ENCODE data around the gene ACAA2. TPM values are rescaled to one million over a fixed set of nuclear protein-coding genes. Genes with fewer than 3 reads are reported as not detected.

Gene ACAA2
- total RNA-seq, 2 experiments from 2014 or later: 73.6 to 105 TPM

DNA sequence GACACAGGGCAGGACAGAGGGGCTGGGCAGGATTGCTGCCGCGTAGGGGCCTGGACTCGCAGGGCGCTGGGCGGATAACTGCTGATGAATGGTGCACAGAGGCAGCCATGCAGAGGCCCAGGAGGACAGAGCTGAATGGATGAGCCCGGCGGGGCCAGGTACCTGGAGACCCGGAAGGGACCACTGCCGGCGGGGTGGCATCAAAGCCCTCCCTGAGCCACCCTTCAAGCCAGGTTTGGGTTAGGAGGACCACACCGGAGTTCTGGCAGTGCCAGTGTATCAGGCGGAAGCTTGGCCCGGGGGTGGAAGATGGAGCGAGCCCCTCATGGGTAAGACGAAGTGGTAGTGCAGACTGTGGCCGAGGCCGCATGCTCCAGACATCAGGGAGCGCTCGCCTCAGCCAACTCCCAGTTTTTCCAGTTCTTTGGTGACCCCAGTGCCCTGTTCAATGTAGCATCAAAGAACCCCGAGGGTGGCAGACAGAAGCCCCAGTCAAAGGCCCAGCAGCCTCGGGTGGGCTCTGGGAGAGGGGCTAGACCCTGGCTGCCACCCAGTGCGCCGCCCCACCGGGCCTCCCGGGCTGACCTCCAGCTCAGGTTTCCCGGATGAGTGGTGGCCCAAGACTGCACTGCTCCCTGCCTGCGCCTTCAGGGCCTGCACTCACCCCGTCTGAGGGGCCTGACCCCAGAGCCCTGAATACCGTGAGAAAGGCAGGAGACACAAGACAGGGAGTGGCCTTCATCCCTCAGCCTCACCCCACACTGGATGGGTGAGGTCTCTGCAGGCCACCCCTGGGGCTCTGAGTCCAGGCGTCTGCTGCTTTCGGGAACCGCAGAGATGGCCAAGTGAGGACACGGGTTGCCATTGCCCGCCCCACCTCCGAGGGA lies 50.9 kb downstream of the ACAA2 start:
- H3K27ac Mint-ChIP-seq: no peak overlapping the region
- H3K9me3 Mint-ChIP-seq (ENCODE audit: low read depth): no peaks in the 10 kb centered on the region
- ATAC-seq: no peak
- no peak overlapping the region for H3K4me3 Mint-ChIP-seq
- no peak for DNase-seq
- no peaks in the 10 kb centered on the region for H3K27me3 Mint-ChIP-seq
- H3K4me1 Mint-ChIP-seq: no peaks in the 10 kb centered on the region
- CTCF ChIA-PET: interaction anchor here (0.6 kb wide), 1 partner anchor 259 kb away, joined by 3 read pairs; no protein-coding TSS in a partner anchor
- H3K36me3 Mint-ChIP-seq: no peaks in the 10 kb centered on the region

GRCh38 chr18:49761771-49762170 lies 51.6 kb downstream of the ACAA2 start:
- DNase-seq (no peak), ATAC-seq (no peak)
- Mint-ChIP-seq H3K36me3 (no peaks in the 10 kb centered on the region), H3K4me1 (no peaks in the 10 kb centered on the region), H3K4me3 (no peak overlapping the region), H3K9me3 (ENCODE audit: low read depth) (no peaks in the 10 kb centered on the region), H3K27me3 (no peaks in the 10 kb centered on the region), H3K27ac (no peak overlapping the region)
- CTCF ChIA-PET: interaction anchor here (0.6 kb wide), 1 partner anchor 260 kb away, joined by 3 read pairs; no protein-coding TSS in a partner anchor

GRCh38 chr18:49758263-49758610 lies 55.1 kb downstream of the ACAA2 start:
- no peak overlapping the region for H3K27ac Mint-ChIP-seq
- H3K4me3 Mint-ChIP-seq: no peak overlapping the region
- H3K27me3 Mint-ChIP-seq: no peaks in the 10 kb centered on the region
- DNase-seq: no peak
- ATAC-seq: no peak
- H3K9me3 Mint-ChIP-seq (ENCODE audit: low read depth): no peaks in the 10 kb centered on the region
- CTCF ChIA-PET: no interaction called here
- H3K36me3 Mint-ChIP-seq: no peaks in the 10 kb centered on the region
- H3K4me1 Mint-ChIP-seq: no peaks in the 10 kb centered on the region

GRCh38 chr18:49757513-49758262 lies 55.6 kb downstream of the ACAA2 start:
- DNase-seq: no peak
- ATAC-seq: no peak
- Mint-ChIP-seq H3K27ac (no peak overlapping the region), H3K9me3 (ENCODE audit: low read depth) (no peaks in the 10 kb centered on the region), H3K36me3 (no peaks in the 10 kb centered on the region), H3K4me3 (no peak overlapping the region), H3K4me1 (no peaks in the 10 kb centered on the region), H3K27me3 (no peaks in the 10 kb centered on the region)
- CTCF ChIA-PET: no interaction called here

GRCh38 chr18:49756671-49757362 lies 56.5 kb downstream of the ACAA2 start:
- Mint-ChIP-seq H3K36me3 (no peaks in the 10 kb centered on the region), H3K4me3 (no peak overlapping the region), H3K9me3 (ENCODE audit: low read depth) (no peaks in the 10 kb centered on the region), H3K27me3 (no peaks in the 10 kb centered on the region), H3K27ac (no peak overlapping the region), H3K4me1 (no peaks in the 10 kb centered on the region)
- no peak for ATAC-seq
- no peak for DNase-seq
- CTCF ChIA-PET: no interaction called here

DNA sequence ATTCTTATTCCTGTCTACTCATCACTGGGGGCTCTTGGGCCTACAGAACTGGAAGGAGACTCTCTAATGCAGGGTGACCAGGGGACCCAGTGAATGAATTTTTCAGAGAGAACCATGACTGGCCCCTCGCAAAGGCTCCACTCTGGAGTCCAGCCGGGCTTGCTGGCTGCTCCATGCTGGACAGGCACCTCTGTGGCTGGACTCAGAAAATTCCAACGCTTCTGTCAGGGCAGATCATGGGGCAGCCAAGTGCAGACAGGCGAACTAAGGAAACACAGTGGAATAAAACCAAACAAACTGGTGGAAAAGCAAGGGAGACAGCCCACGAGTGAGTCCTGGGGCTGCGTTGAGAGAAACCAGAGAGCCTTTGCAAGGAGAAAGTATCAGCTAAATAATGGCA lies 57.2 kb downstream of the ACAA2 start:
- Mint-ChIP-seq H3K36me3 (no peaks in the 10 kb centered on the region), H3K4me1 (no peaks in the 10 kb centered on the region), H3K9me3 (ENCODE audit: low read depth) (no peaks in the 10 kb centered on the region), H3K4me3 (no peak overlapping the region), H3K27me3 (no peaks in the 10 kb centered on the region), H3K27ac (no peak overlapping the region)
- no peak for ATAC-seq
- DNase-seq: no peak
- CTCF ChIA-PET: no interaction called here

DNA sequence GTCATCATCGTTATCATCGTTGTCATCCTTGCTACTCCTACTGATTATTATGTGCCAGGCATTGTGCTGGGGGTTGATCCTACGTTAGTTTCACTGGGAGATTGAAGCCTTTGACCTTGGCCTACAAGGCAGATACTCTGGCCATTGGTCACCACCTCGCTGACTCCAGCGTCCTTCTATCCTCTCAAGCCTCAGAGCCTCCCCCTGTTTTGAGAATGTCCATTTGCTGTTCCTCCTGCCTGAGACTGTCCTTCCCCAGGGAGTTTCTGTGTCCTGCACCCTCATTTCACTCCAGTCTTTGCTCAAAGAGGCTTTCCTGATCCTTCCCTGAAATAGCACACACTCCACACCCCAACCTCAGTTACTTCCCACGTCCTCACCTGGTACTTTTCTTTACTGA lies 57.8 kb downstream of the ACAA2 start:
- DNase-seq: no peak
- H3K9me3 Mint-ChIP-seq (ENCODE audit: low read depth): no peaks in the 10 kb centered on the region
- no peak overlapping the region for H3K4me3 Mint-ChIP-seq
- H3K27ac Mint-ChIP-seq: no peak overlapping the region
- no peaks in the 10 kb centered on the region for H3K4me1 Mint-ChIP-seq
- CTCF ChIA-PET: no interaction called here
- no peaks in the 10 kb centered on the region for H3K27me3 Mint-ChIP-seq
- ATAC-seq: no peak
- no peaks in the 10 kb centered on the region for H3K36me3 Mint-ChIP-seq

DNA sequence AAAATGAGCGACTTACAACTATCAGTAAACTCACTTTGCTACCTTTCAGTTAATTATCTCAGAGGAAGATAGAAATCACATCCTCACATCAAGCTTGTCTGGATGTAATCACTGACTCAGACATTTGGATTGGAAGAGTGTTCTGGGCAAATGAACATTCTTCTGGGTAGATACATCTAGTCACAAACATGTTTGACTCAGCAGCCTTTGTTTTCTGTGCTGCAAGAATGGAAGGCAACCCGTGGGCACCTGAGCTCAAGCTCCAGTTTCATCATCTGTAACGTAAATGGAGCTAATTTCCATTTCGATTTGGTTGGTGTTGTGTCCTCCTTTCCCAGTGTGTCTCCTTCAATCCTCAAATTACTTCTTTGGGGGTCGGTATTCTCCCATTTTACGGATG lies 58.5 kb downstream of the ACAA2 start:
- Mint-ChIP-seq H3K4me1 (no peaks in the 10 kb centered on the region), H3K36me3 (no peaks in the 10 kb centered on the region), H3K4me3 (no peak overlapping the region), H3K27ac (no peak overlapping the region), H3K9me3 (ENCODE audit: low read depth) (no peaks in the 10 kb centered on the region), H3K27me3 (no peaks in the 10 kb centered on the region)
- DNase-seq (no peak), ATAC-seq (no peak)
- CTCF ChIA-PET: no interaction called here

- no peak overlapping the region for H3K27ac Mint-ChIP-seq
- H3K27me3 Mint-ChIP-seq: no peaks in the 10 kb centered on the region
- ATAC-seq (no peak), DNase-seq (no peak)
- no peaks in the 10 kb centered on the region for H3K36me3 Mint-ChIP-seq
- H3K9me3 Mint-ChIP-seq (ENCODE audit: low read depth): no peaks in the 10 kb centered on the region
- CTCF ChIA-PET: no interaction called here
- H3K4me3 Mint-ChIP-seq: no peak overlapping the region
- H3K4me1 Mint-ChIP-seq: no peaks in the 10 kb centered on the region
Measured at GRCh38 chr18:49753643-49754042, 59.7 kb downstream of the ACAA2 start.

- H3K27me3 Mint-ChIP-seq: no peaks in the 10 kb centered on the region
- H3K4me1 Mint-ChIP-seq: no peaks in the 10 kb centered on the region
- ATAC-seq (no peak), DNase-seq (no peak)
- no peaks in the 10 kb centered on the region for H3K36me3 Mint-ChIP-seq
- CTCF ChIA-PET: no interaction called here
- no peaks in the 10 kb centered on the region for H3K9me3 Mint-ChIP-seq (ENCODE audit: low read depth)
- H3K4me3 Mint-ChIP-seq: no peak overlapping the region
- H3K27ac Mint-ChIP-seq: no peak overlapping the region
Measured at GRCh38 chr18:49752095-49752457, 61.3 kb downstream of the ACAA2 start.

DNA sequence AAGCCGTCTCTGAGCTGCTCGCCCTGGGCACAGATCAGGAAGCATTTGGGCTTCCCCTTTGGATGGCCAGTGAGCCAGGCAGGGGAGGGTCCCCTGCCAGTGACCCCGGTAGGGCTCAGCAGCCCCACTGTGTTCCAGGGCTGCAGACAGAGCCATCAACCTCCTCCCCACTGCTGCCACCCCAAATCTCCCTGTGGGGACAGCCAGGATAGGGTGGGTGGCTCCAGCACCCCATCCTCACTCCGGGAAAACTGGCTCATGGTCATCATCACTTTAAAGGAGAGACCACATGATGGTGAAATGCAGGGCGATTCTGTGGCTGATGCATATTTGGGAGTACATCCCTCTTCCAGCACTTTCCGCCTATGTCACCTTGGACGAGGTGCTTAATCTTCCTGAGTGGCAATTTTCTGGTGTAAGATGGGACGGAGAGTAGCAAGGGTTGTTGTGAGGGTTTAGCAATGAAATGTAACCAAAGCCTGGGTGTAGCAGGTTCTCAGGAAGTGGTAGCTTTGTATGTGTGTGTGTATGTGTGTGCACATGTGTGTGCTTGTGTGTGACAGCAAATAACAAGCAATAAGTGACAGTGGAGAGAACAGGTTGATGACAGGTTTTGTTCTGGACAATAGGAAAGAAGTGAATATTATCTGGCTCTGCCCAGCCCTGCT lies 61.8 kb downstream of the ACAA2 start:
- CTCF ChIA-PET: interaction anchor here (1.1 kb wide), 1 partner anchor 107 kb away, joined by 3 read pairs; no protein-coding TSS in a partner anchor
- Mint-ChIP-seq H3K36me3 (no peaks in the 10 kb centered on the region), H3K27ac (no peak overlapping the region), H3K27me3 (peaks cover 3% of the 10 kb centered on the region), H3K4me1 (no peaks in the 10 kb centered on the region), H3K9me3 (ENCODE audit: low read depth) (no peaks in the 10 kb centered on the region), H3K4me3 (no peak overlapping the region)
- ATAC-seq: no peak
- DNase-seq: peak; percentile 37

DNA sequence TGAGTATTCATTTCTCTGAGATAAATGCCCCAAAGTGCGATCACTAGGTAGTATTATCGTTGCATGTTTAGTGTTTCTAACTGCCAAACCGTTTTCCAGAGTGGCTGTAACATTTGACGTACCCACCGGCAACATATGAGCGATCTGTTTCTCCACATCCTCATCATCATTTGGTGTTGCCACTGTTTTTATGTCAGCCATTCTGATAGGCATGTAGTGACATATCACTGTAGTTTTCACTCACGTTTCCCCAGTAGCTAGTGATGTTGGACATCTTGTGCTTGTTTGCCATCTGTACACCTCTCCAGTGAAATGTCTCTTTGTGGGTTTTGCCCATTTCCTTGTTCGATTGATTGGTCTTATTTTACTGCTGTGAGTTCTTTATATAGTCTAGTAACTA lies 63.8 kb downstream of the ACAA2 start:
- Mint-ChIP-seq H3K4me1 (no peaks in the 10 kb centered on the region), H3K27me3 (peaks cover 4% of the 10 kb centered on the region), H3K4me3 (no peak overlapping the region), H3K9me3 (ENCODE audit: low read depth) (no peaks in the 10 kb centered on the region), H3K27ac (no peak overlapping the region), H3K36me3 (no peaks in the 10 kb centered on the region)
- no peak for ATAC-seq
- DNase-seq: no peak
- CTCF ChIA-PET: no interaction called here

DNA sequence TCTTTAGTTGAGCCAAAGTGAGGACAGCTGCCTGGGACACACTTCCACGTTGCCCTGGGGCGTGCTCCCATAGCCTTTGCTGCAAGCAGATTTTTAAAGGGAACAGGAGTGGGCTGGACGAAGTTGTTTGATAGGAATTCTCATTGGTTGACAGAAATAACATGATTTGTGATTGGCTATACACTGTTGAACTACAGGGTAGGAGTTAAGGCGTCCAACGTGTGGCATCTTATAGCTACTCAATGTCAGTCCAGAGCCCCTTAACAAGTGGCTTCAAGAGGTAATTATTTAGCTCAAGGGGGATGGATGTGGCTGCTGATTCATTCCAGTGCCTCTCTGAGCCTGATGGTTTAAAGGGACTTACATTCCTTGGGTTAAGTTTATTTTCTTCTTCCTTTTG lies 65.5 kb downstream of the ACAA2 start:
- Mint-ChIP-seq H3K27ac (no peak overlapping the region), H3K4me1 (no peaks in the 10 kb centered on the region), H3K36me3 (no peaks in the 10 kb centered on the region), H3K4me3 (no peak overlapping the region), H3K9me3 (ENCODE audit: low read depth) (no peaks in the 10 kb centered on the region), H3K27me3 (peaks cover 4% of the 10 kb centered on the region)
- CTCF ChIA-PET: interaction anchor here (1.1 kb wide), 1 partner anchor 111 kb away, joined by 3 read pairs; no protein-coding TSS in a partner anchor
- ATAC-seq (no peak), DNase-seq (no peak)

Measured in activated CD8-positive, alpha-beta memory T cell treated with anti-CD3 and anti-CD28 coated beads, Interleukin-2, amount 10 ng/mL, durations not matched to agents 7 days and 5 days (primary cell).